MCF 10A (cell line): ENCODE results near the gene ACBD4. TPM values are rescaled to one million over a fixed set of nuclear protein-coding genes. Genes with fewer than 3 reads are reported as not detected.

Experiments
- BruUV-seq: library from RNA; stranded (reverse); fragments of 400-500 nt; replicated peaks from 2 replicates; lab custom pipeline; 2021; lab: Mats Ljungman, UMichigan
- CTCF ChIA-PET: fragments of 300-600 bp; sonication (Branson Sonifier 250); formaldehyde crosslinking; extraction: SDS; loops from one replicate; lab custom pipeline; 2021; ENCODE audit warnings: antibody characterized with exemption, inconsistent platforms; lab: Yijun Ruan, JAX
- POLR2A ChIA-PET: fragments of 300-600, 350-650 bp; sonication (Branson Sonifier 250); formaldehyde crosslinking; extraction: SDS; loops from one replicate; lab custom pipeline; 2020; ENCODE audit warnings: antibody characterized with exemption, inconsistent platforms; lab: Yijun Ruan, JAX
- DNase-seq: peaks from one replicate; pipeline ENCODE4 v3.0.0-alpha.2; 2018; ENCODE audit not compliant: unreplicated experiment
- H3K27ac Mint-ChIP-seq: one replicate; pipeline ENCODE4 v1.8.0; 2022; ENCODE audit warnings: mild to moderate bottlenecking, low read depth, mixed read lengths; ENCODE audit not compliant: unreplicated experiment
- H3K27me3 Mint-ChIP-seq: one replicate; pipeline ENCODE4 v1.8.0; 2022; ENCODE audit warnings: mixed read lengths; ENCODE audit not compliant: insufficient read depth, unreplicated experiment
- H3K36me3 Mint-ChIP-seq: one replicate; pipeline ENCODE4 v1.8.0; 2022; ENCODE audit warnings: mild to moderate bottlenecking, moderate library complexity, mixed read lengths; ENCODE audit not compliant: insufficient read depth, unreplicated experiment
- H3K4me1 Mint-ChIP-seq: one replicate; pipeline ENCODE4 v1.8.0; 2022; ENCODE audit warnings: mixed read lengths; ENCODE audit not compliant: insufficient read depth, unreplicated experiment
- H3K4me3 Mint-ChIP-seq: one replicate; pipeline ENCODE4 v1.8.0; 2022; ENCODE audit warnings: mild to moderate bottlenecking, moderate library complexity, mixed read lengths; ENCODE audit not compliant: unreplicated experiment
- H3K9me3 Mint-ChIP-seq: one replicate; pipeline ENCODE4 v1.8.0; 2022; ENCODE audit warnings: mixed read lengths; ENCODE audit not compliant: unreplicated experiment
- CTCF ChIP-seq: fragments of 200-600 bp; IDR thresholded peaks from one replicate; pipeline ENCODE4 v1.8.0; 2022; ENCODE audit warnings: antibody characterized with exemption, mild to moderate bottlenecking; ENCODE audit not compliant: unreplicated experiment
- intact Hi-C: fragments of 100-400 bp; cut with micrococcal nuclease; formaldehyde crosslinking; loops from 2 replicates; pipeline ENCODE4 v1.14.1; 2022
- total RNA-seq: library from RNA; stranded (reverse); gene quantifications from 2 replicates; pipeline ENCODE4 v1.2.3, GENCODE V29; 2022

ACBD4 gene
- total RNA-seq, 1 experiment from 2014 or later = 7.8 TPM

DNA sequence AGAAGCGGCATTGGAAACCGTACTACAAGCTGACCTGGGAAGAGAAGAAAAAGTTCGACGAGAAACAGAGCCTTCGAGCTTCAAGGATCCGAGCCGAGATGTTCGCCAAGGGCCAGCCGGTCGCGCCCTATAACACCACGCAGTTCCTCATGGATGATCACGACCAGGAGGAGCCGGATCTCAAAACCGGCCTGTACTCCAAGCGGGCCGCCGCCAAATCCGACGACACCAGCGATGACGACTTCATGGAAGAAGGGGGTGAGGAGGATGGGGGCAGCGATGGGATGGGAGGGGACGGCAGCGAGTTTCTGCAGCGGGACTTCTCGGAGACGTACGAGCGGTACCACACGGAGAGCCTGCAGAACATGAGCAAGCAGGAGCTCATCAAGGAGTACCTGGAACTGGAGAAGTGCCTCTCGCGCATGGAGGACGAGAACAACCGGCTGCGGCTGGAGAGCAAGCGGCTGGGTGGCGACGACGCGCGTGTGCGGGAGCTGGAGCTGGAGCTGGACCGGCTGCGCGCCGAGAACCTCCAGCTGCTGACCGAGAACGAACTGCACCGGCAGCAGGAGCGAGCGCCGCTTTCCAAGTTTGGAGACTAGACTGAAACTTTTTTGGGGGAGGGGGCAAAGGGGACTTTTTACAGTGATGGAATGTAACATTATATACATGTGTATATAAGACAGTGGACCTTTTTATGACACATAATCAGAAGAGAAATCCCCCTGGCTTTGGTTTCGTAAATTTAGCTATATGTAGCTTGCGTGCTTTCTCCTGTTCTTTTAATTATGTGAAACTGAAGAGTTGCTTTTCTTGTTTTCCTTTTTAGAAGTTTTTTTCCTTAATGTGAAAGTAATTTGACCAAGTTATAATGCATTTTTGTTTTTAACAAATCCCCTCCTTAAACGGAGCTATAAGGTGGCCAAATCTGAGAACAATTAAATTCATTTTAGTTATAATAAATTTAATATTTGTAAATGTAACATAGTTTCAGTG, 14.5 kb downstream of the ACBD4 start:
- no TSS peak for BruUV-seq
- H3K4me3 Mint-ChIP-seq = peak overlapping the region; percentile 97
- intact Hi-C loops = loop anchor here (1.0 to 5.0 kb wide), 3 partner anchors 15 to 167 kb away; partner anchors contain the start of genes ACBD4 and MAP3K14
- H3K27me3 Mint-ChIP-seq = no peaks in the 10 kb centered on the region
- H3K9me3 Mint-ChIP-seq = no peaks in the 10 kb centered on the region
- H3K36me3 Mint-ChIP-seq = peaks cover 50% of the 10 kb centered on the region
- POLR2A ChIA-PET = interaction anchor here (0.6 to 12.7 kb wide), 38 partner anchors 9 to 1135 kb away, joined by 3 to 1083 read pairs (median 6); partner anchors contain the start of genes ACBD4, DCAKD, EFTUD2 and FMNL1
- peaks cover 23% of the 10 kb centered on the region for H3K4me1 Mint-ChIP-seq
- peak; percentile 71 for DNase-seq
- peak overlapping the region; percentile 100 for H3K27ac Mint-ChIP-seq
- peak; percentile 10 for TF ChIP-seq CTCF
- CTCF ChIA-PET = interaction anchor here (0.6 to 7.5 kb wide), 29 partner anchors 7 to 927 kb away, joined by 3 to 200 read pairs (median 4); partner anchors contain the start of genes ACBD4, HEXIM2 and PLCD3

GRCh38 chr17:45150911-45151809, 15.7 kb downstream of the ACBD4 start:
- ChIA-PET POLR2A (interaction anchor here (0.6 to 12.7 kb wide), 21 partner anchors 16 to 289 kb away, joined by 3 to 1083 read pairs (median 9); partner anchors contain the start of genes ACBD4, HEXIM2, MAP3K14 and NMT1), CTCF (interaction anchor here (0.6 to 7.5 kb wide), 13 partner anchors 11 to 697 kb away, joined by 3 to 200 read pairs (median 8); partner anchors contain the start of genes ACBD4, HEXIM2 and PLCD3)
- DNase-seq = no peak
- no peak for TF ChIP-seq CTCF
- BruUV-seq = no TSS peak
- Mint-ChIP-seq H3K4me3 (peak overlapping the region; percentile 97), H3K9me3 (no peaks in the 10 kb centered on the region), H3K4me1 (peaks cover 21% of the 10 kb centered on the region), H3K27me3 (no peaks in the 10 kb centered on the region), H3K27ac (peak overlapping the region; percentile 51), H3K36me3 (peaks cover 56% of the 10 kb centered on the region)
- intact Hi-C loops = no loop called here

GRCh38 chr17:45155029-45155428, 19.5 kb downstream of the ACBD4 start:
- BruUV-seq = no TSS peak
- ChIA-PET CTCF (interaction anchor here (0.6 to 1.9 kb wide), 9 partner anchors 16 to 650 kb away, joined by 3 to 23 read pairs (median 4); partner anchors contain the start of gene ACBD4), POLR2A (interaction anchor here (1.3 to 12.7 kb wide), 4 partner anchors 12 to 52 kb away, joined by 3 to 1083 read pairs (median 202); partner anchors contain the start of genes ACBD4 and HEXIM2)
- no peak for TF ChIP-seq CTCF
- Mint-ChIP-seq H3K36me3 (peaks cover 42% of the 10 kb centered on the region), H3K27me3 (no peaks in the 10 kb centered on the region), H3K4me3 (no peak overlapping the region), H3K9me3 (no peaks in the 10 kb centered on the region), H3K27ac (no peak overlapping the region), H3K4me1 (peaks cover 15% of the 10 kb centered on the region)
- intact Hi-C loops = no loop called here
- DNase-seq = peak; percentile 61
